Erythroblast (primary cell): ENCODE results near the gene THADA.

Experiments
- GATA1 ChIP-seq: IDR thresholded peaks from 2 replicates; pipeline ENCODE4 v1.6.1; 2011; ENCODE audit warnings: low read depth, mild to moderate bottlenecking, control low read depth, low read length, moderate library complexity
- POLR2A ChIP-seq: IDR thresholded peaks from 2 replicates; pipeline ENCODE4 v1.6.1; 2011; ENCODE audit warnings: mild to moderate bottlenecking, low read length

DNA sequence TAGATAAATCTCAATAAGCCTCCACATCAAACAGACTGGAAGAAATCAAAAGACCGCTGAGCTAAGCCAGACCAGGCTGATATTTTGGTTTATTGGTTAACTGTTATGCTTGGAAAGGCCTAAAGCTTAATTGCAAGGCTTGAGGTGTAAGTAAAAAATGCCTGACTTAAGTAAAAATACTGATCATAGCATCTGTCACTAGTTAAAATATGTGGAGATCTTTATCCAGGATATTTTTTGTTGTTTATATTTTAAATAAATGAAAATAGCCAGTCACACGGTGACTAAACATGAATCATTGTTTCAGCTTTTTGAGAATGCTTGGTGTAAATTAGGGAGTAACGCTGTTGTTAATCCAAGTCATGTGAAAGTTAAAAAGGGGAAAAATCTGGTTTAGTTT is 127.9 kb downstream of the THADA start:
- TF ChIP-seq POLR2A (no peak), GATA1 (no peak)
